Breast epithelium (tissue), 3 donors: Measurements from ENCODE around the gene RERG.

Experiments
- POLR2A ChIP-seq: fragments of 450-650 bp; IDR thresholded peaks from one replicate; pipeline ENCODE4 v1.6.1; 2016; ENCODE audit warnings: antibody characterized with exemption, mild to moderate bottlenecking, moderate library complexity
- TF ChIP-seq, protein P1 (sequence below), 3 donors: fragments of 450-650 bp; IDR thresholded peaks; one replicate each; pipeline ENCODE4 v1.5.1; 2016 to 2017; ENCODE audit warnings: antibody characterized with exemption in 3 of 3, mild to moderate bottlenecking in 3 of 3, moderate library complexity in 3 of 3

DNA sequence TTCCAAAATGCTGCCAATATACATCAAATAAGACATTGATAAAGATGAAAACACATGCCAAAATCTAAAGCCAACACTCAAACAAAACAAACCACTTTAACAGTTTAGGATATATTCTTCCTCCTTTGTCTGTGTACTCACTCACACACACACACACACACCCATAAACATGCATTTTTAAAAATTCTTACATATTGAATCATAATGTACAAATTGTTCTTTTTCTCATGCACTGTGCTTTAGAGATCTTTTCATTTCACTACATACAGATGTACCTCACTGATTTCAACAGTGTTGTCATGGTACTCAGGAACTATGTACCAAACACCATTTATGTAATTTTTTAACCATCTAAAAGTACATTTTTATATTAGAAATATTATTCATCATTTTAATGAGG lies 9.5 kb upstream of the RERG start:
- TF ChIP-seq, protein P1, sequence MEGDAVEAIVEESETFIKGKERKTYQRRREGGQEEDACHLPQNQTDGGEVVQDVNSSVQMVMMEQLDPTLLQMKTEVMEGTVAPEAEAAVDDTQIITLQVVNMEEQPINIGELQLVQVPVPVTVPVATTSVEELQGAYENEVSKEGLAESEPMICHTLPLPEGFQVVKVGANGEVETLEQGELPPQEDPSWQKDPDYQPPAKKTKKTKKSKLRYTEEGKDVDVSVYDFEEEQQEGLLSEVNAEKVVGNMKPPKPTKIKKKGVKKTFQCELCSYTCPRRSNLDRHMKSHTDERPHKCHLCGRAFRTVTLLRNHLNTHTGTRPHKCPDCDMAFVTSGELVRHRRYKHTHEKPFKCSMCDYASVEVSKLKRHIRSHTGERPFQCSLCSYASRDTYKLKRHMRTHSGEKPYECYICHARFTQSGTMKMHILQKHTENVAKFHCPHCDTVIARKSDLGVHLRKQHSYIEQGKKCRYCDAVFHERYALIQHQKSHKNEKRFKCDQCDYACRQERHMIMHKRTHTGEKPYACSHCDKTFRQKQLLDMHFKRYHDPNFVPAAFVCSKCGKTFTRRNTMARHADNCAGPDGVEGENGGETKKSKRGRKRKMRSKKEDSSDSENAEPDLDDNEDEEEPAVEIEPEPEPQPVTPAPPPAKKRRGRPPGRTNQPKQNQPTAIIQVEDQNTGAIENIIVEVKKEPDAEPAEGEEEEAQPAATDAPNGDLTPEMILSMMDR (IDR thresholded peaks at IDR 0.05), result no peak
- TF ChIP-seq POLR2A, result no peak
